H1 (cell line): ENCODE data around the gene EGFR. TPM values are rescaled to one million over a fixed set of nuclear protein-coding genes. Genes with fewer than 3 reads are reported as not detected.

Experiments
- CTCF ChIA-PET: fragments of 300-600 bp; sonication (Branson Sonifier 250); formaldehyde crosslinking; loops from one replicate; lab custom pipeline; 2021; ENCODE audit not compliant: partially characterized antibody; lab: Charles Lee
- POLR2A ChIA-PET: fragments of 300-600 bp; sonication (Branson Sonifier 250); formaldehyde crosslinking; loops from one replicate; lab custom pipeline; 2021; ENCODE audit warnings: inconsistent platforms; ENCODE audit not compliant: partially characterized antibody; lab: Charles Lee
- DNase-seq, 2 experiments: peaks; one replicate each; pipeline versions ENCODE4 v3.0.0 to v3.0.0-alpha.2; 2010 to 2022; ENCODE audit warnings: low spot score in 2 of 2, low read depth in 1 of 2, mixed read lengths in 1 of 2
- FAIRE-seq: peaks from 2 replicates; lab custom pipeline; 2011; peaks lifted over from hg19 to GRCh38; lab: Jason Lieb, UNC
- H2AFZ ChIP-seq: 2 replicates; pipeline ENCODE4 v1.8.1; 2012; ENCODE audit warnings: low read length, inconsistent platforms
- H2AK5ac ChIP-seq: 2 replicates; pipeline ENCODE4 v1.6.1; 2013; ENCODE audit warnings: low read depth, low read length
- H2BK120ac ChIP-seq: replicated peaks from 2 replicates; pipeline ENCODE3; 2013; ENCODE audit warnings: low read depth, low read length, inconsistent platforms
- H2BK12ac ChIP-seq: 2 replicates; pipeline ENCODE4 v1.6.1; 2013; ENCODE audit warnings: low read depth, low read length
- H2BK15ac ChIP-seq: 2 replicates; pipeline ENCODE4 v1.6.1; 2013; ENCODE audit warnings: low read length
- H2BK20ac ChIP-seq: 2 replicates; pipeline ENCODE4 v1.6.1; 2013; ENCODE audit warnings: low read length
- H2BK5ac ChIP-seq: 2 replicates; pipeline ENCODE4 v1.6.1; 2013; ENCODE audit warnings: low read depth, low read length
- H3K14ac ChIP-seq: 2 replicates; pipeline ENCODE4 v1.6.1; 2013; ENCODE audit warnings: inconsistent platforms; ENCODE audit not compliant: insufficient read length
- H3K18ac ChIP-seq: 2 replicates; pipeline ENCODE4 v1.6.1; 2013; ENCODE audit warnings: low read length; ENCODE audit errors: extremely low read depth
- H3K23ac ChIP-seq: 2 replicates; pipeline ENCODE4 v1.6.1; 2013; ENCODE audit warnings: inconsistent platforms; ENCODE audit not compliant: insufficient read length
- H3K23me2 ChIP-seq: 2 replicates; pipeline ENCODE4 v1.6.1; 2013; ENCODE audit warnings: low read depth, low read length
- H3K27ac ChIP-seq: 2 replicates; pipeline ENCODE4 v1.6.1; 2011; ENCODE audit warnings: low read depth, low read length, inconsistent platforms
- H3K27me3 ChIP-seq, 4 experiments: replicated peaks in 1 of 4; 1 replicate in 1 of 4; 2 replicates in 3 of 4; pipeline versions ENCODE4 v1.6.1 to v1.8.1; 2011 to 2013; ENCODE audit warnings: low read length in 3 of 4, mild to moderate bottlenecking in 3 of 4, inconsistent platforms in 2 of 4, mixed read lengths in 2 of 4, moderate library complexity in 1 of 4; ENCODE audit not compliant: control insufficient read depth in 3 of 4, insufficient read depth in 3 of 4; ENCODE audit errors: extremely low read depth in 1 of 4
- H3K36me3 ChIP-seq, 4 experiments: 2 replicates each; pipeline versions ENCODE4 v1.6.1 to v1.8.1; 2011 to 2013; ENCODE audit warnings: mild to moderate bottlenecking in 4 of 4, low read length in 3 of 4, moderate library complexity in 2 of 4, control low read depth in 1 of 4, inconsistent platforms in 1 of 4; ENCODE audit not compliant: insufficient read depth in 4 of 4, control insufficient read depth in 2 of 4
- H3K4ac ChIP-seq: replicated peaks from 2 replicates; pipeline ENCODE3; 2013; ENCODE audit warnings: low read length, low read depth, mixed read lengths, inconsistent platforms; ENCODE audit not compliant: insufficient read length
- H3K4me1 ChIP-seq, 4 experiments: replicated peaks in 1 of 4; 1 replicate in 1 of 4; 2 replicates in 3 of 4; pipeline versions ENCODE4 v1.6.1 to v1.8.1; 2011 to 2013; ENCODE audit warnings: low read length in 3 of 4, inconsistent platforms in 2 of 4, mixed read lengths in 1 of 4; ENCODE audit not compliant: insufficient read depth in 4 of 4, control insufficient read depth in 3 of 4
- H3K4me2 ChIP-seq, 2 experiments: 2 replicates each; pipeline versions ENCODE4 v1.6.1 to v1.8.1; 2011 to 2013; ENCODE audit warnings: low read depth in 2 of 2, low read length in 2 of 2, control low read depth in 1 of 2, inconsistent platforms in 1 of 2, mild to moderate bottlenecking in 1 of 2; ENCODE audit not compliant: insufficient read depth in 1 of 2
- H3K4me3 ChIP-seq, 4 experiments: fragments of 200-600, 300-600 bp in 1 of 4; sonication (generic), shearing (Covaris generic), sonication (Bioruptor Twin) in 1 of 4; 2 replicates each; pipeline versions ENCODE4 v1.5.1 to v1.8.1; 2011 to 2016; ENCODE audit warnings: low read length in 4 of 4, low read depth in 3 of 4, control low read depth in 2 of 4, inconsistent platforms in 2 of 4, mild to moderate bottlenecking in 2 of 4, mixed read lengths in 1 of 4, moderate library complexity in 1 of 4; ENCODE audit not compliant: insufficient read depth in 2 of 4; ENCODE audit errors: extremely low read depth in 1 of 4
- H3K56ac ChIP-seq: replicated peaks from 2 replicates; pipeline ENCODE3; 2013; ENCODE audit warnings: low read depth, mild to moderate bottlenecking, mixed read lengths, low read length, inconsistent platforms; ENCODE audit not compliant: insufficient read length
- H3K79me1 ChIP-seq: 2 replicates; pipeline ENCODE4 v1.6.1; 2013; ENCODE audit warnings: low read depth, low read length, control low read depth
- H3K79me2 ChIP-seq, 2 experiments: 2 replicates each; pipeline versions ENCODE4 v1.6.1 to v1.8.1; 2012 to 2013; ENCODE audit warnings: low read length in 2 of 2, mild to moderate bottlenecking in 2 of 2, inconsistent platforms in 1 of 2; ENCODE audit not compliant: insufficient read depth in 2 of 2, control insufficient read depth in 1 of 2
- H3K9ac ChIP-seq, 4 experiments: replicated peaks in 1 of 4; 1 replicate in 1 of 4; 2 replicates in 3 of 4; pipeline versions ENCODE4 v1.6.1 to v1.8.1; 2011 to 2013; ENCODE audit warnings: low read depth in 3 of 4, low read length in 3 of 4, control low read depth in 2 of 4, mild to moderate bottlenecking in 2 of 4, moderate library complexity in 2 of 4, inconsistent platforms in 1 of 4; ENCODE audit errors: extremely low read depth in 1 of 4
- H3K9me3 ChIP-seq, 2 experiments: 2 replicates each; pipeline versions ENCODE4 v1.6.1 to v1.8.1; 2012 to 2013; ENCODE audit warnings: mild to moderate bottlenecking in 2 of 2, moderate library complexity in 2 of 2, control low read depth in 1 of 2, inconsistent platforms in 1 of 2, low read depth in 1 of 2, low read length in 1 of 2, mixed read lengths in 1 of 2; ENCODE audit not compliant: insufficient read depth in 2 of 2
- H4K20me1 ChIP-seq, 2 experiments: replicated peaks in 1 of 2; 2 replicates each; pipeline versions ENCODE3 to v1.8.1; 2011 to 2013; ENCODE audit warnings: inconsistent platforms in 2 of 2, low read length in 2 of 2, mild to moderate bottlenecking in 1 of 2; ENCODE audit not compliant: insufficient read depth in 2 of 2, control insufficient read depth in 1 of 2
- H4K5ac ChIP-seq: 2 replicates; pipeline ENCODE4 v1.6.1; 2013; ENCODE audit warnings: low read length, low read depth, mixed read lengths, inconsistent platforms; ENCODE audit not compliant: insufficient read length
- H4K8ac ChIP-seq: 2 replicates; pipeline ENCODE4 v1.8.0; 2013; ENCODE audit warnings: mild to moderate bottlenecking, moderate library complexity, low read length, inconsistent platforms; ENCODE audit not compliant: insufficient read depth; ENCODE audit errors: extremely low read depth
- H4K91ac ChIP-seq: replicated peaks from 2 replicates; pipeline ENCODE3; 2013; ENCODE audit warnings: low read length, mixed read lengths, inconsistent platforms; ENCODE audit not compliant: insufficient read length
- BCL11A ChIP-seq, 2 experiments: IDR thresholded peaks; one replicate each; pipeline ENCODE4 v1.6.1; 2011; ENCODE audit warnings: low read depth in 2 of 2, low read length in 2 of 2, mild to moderate bottlenecking in 2 of 2
- BRCA1 ChIP-seq: IDR thresholded peaks from 2 replicates; pipeline ENCODE4 v1.6.1; 2012; ENCODE audit warnings: low read depth, low read length, improper control_type of control experiment
- CBX8 ChIP-seq: fragments of 300-800, 300-1000 bp; sonication (generic); IDR thresholded peaks from 2 replicates; pipeline ENCODE4 v1.7.1; 2016; ENCODE audit warnings: low read depth, low read length, borderline replicate concordance
- CEBPB ChIP-seq: IDR thresholded peaks from 2 replicates; pipeline ENCODE4 v1.6.1; 2012; ENCODE audit warnings: low read depth, low read length
- FOSL1 ChIP-seq: IDR thresholded peaks from 2 replicates; pipeline ENCODE4 v1.6.1; 2011; ENCODE audit warnings: mild to moderate bottlenecking, low read depth, low read length, moderate library complexity; ENCODE audit not compliant: insufficient read depth
- HDAC2 ChIP-seq, 2 experiments: fragments of 300-600 bp in 1 of 2; sonication (generic) in 1 of 2; IDR thresholded peaks; 2 replicates each; pipeline ENCODE4 v1.6.1; 2011 to 2012; ENCODE audit warnings: low read depth in 2 of 2, low read length in 2 of 2, mild to moderate bottlenecking in 2 of 2, moderate library complexity in 2 of 2, borderline replicate concordance in 1 of 2, inconsistent platforms in 1 of 2
- KDM5A ChIP-seq: fragments of 200-600 bp; IDR thresholded peaks from 2 replicates; pipeline ENCODE4 v1.7.1; 2012; ENCODE audit warnings: mild to moderate bottlenecking, low read length, inconsistent platforms, mixed read lengths
- NANOG ChIP-seq: IDR thresholded peaks from 2 replicates; pipeline ENCODE4 v1.6.1; 2011; ENCODE audit warnings: low read length, low read depth, mild to moderate bottlenecking, inconsistent platforms; ENCODE audit not compliant: insufficient read depth, poor library complexity, severe bottlenecking
- POLR2A ChIP-seq, 2 experiments: IDR thresholded peaks; 1 replicate in 1 of 2; 2 replicates in 1 of 2; pipeline ENCODE4 v1.6.1; 2011; ENCODE audit warnings: low read depth in 2 of 2, low read length in 2 of 2, mild to moderate bottlenecking in 2 of 2; ENCODE audit errors: control extremely low read depth in 1 of 2
- RNF2 ChIP-seq: fragments of 200-900, 300-1000 bp; sonication (generic); IDR thresholded peaks from 2 replicates; pipeline ENCODE4 v1.7.1; 2016; ENCODE audit warnings: borderline replicate concordance, low read depth, mild to moderate bottlenecking, antibody characterized with exemption, low read length; ENCODE audit not compliant: poor library complexity, severe bottlenecking; ENCODE audit errors: missing control alignments
- SAP30 ChIP-seq: fragments of 300-600 bp; sonication (generic); IDR thresholded peaks from 2 replicates; pipeline ENCODE4 v1.7.1; 2012; ENCODE audit warnings: low read length, moderate library complexity, mild to moderate bottlenecking, inconsistent platforms; ENCODE audit not compliant: insufficient read depth, insufficient replicate concordance
- TCF12 ChIP-seq: IDR thresholded peaks from 2 replicates; pipeline ENCODE4 v1.6.1; 2011; ENCODE audit warnings: low read depth, mild to moderate bottlenecking, low read length
- TEAD4 ChIP-seq: IDR thresholded peaks from 2 replicates; pipeline ENCODE4 v1.6.1; 2012; ENCODE audit warnings: low read depth, low read length, inconsistent platforms, mixed read lengths
- YY1 ChIP-seq: IDR thresholded peaks from 2 replicates; pipeline ENCODE4 v1.6.1; 2011; ENCODE audit warnings: low read depth, mild to moderate bottlenecking, low read length
- WGBS, 2 experiments: shearing (Covaris generic) in 1 of 2; methylation state at CpG; one replicate each; pipeline versions ENCODE4 v1.1.6 to v1.1.7; 2013 to 2015; ENCODE audit warnings: low lambda C conversion rate in 2 of 2, mixed read lengths in 2 of 2, inconsistent platforms in 1 of 2, low coverage in 1 of 2, missing lambda C conversion rate in 1 of 2; ENCODE audit not compliant: insufficient replicate concordance in 2 of 2, insufficient coverage in 1 of 2, insufficient read length in 1 of 2; ENCODE audit errors: extremely low coverage in 1 of 2, missing lambda C conversion rate in 1 of 2; 5-methylcytosine and 5-hydroxymethylcytosine counted together
- polyA plus RNA-seq, 7 experiments: library from polyadenylated mRNA; depleted of rRNA in 3 of 7; stranded (reverse) in 5 of 7; unstranded in 2 of 7; fragments of >200 nt in 5 of 7; fragments of 200-250 nt in 2 of 7; gene quantifications; 1 replicate in 5 of 7; 2 replicates in 1 of 7; 4 replicates in 1 of 7; pipeline versions ENCODE4 v1.2.1 to v1.2.3, GENCODE V29; 2011 to 2013; ENCODE audit warnings: missing spikeins in 2 of 7, mixed read lengths in 2 of 7
- total RNA-seq: library from RNA; stranded (reverse); fragmentation: NEBNext Ultra II Directional; extraction: Animal tissue kit (Norgen Biotek cat#: 25700); gene quantifications from 2 replicates; pipeline ENCODE4 v1.2.1, GENCODE V29; 2021

The EGFR gene
- total and polyA plus RNA-seq, 2 of the 8 experiments (the other 6 are each of a cell fraction or from before 2014, with no cell fraction given): 1.9 to 5.8 TPM

DNA sequence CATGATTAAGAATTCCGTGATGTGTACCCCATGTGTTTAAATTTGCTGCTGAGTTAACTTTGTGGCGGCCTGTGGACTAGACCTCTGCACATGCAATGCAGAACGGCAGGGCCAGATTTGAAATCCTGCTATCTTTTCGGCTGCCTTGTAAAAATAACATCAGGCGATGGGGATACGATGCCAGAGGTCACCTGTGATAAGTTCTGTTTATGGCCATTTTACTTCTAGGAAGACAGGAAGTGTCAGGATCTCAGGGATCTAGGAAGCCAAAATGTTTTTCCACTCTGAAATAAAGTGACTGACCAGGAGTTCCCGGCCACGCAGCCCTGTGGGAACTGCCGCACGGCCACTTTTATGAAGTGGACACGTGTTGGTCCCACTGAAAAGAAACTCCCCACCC, 77.5 kb downstream of the EGFR start:
- no peaks in the 10 kb centered on the region for H3K79me1 ChIP-seq
- DNase-seq (no peak), FAIRE-seq (no peak)
- H3K27me3 ChIP-seq: no peaks in the 10 kb centered on the region
- no peak overlapping the region for H3K9ac ChIP-seq
- no peak overlapping the region for H2AK5ac ChIP-seq
- H4K5ac ChIP-seq: no peak overlapping the region
- no peaks in the 10 kb centered on the region for H3K9me3 ChIP-seq
- no peak overlapping the region; the same call in 1 of the 2 replicates for H4K8ac ChIP-seq
- peaks cover 4% of the 10 kb centered on the region; the same call in 1 of the 2 replicates for H3K23me2 ChIP-seq
- no peaks in the 10 kb centered on the region for H3K36me3 ChIP-seq
- no peak overlapping the region for H4K91ac ChIP-seq
- no peak overlapping the region for H3K23ac ChIP-seq
- no peaks in the 10 kb centered on the region for H3K79me2 ChIP-seq
- ChIA-PET POLR2A (no interaction called here), CTCF (no interaction called here)
- H2BK120ac ChIP-seq: no peak overlapping the region
- H3K14ac ChIP-seq: no peak overlapping the region
- no peak overlapping the region for H2AFZ ChIP-seq
- H3K4me2 ChIP-seq: no peak overlapping the region
- no peak overlapping the region for H3K4ac ChIP-seq
- WGBS, 2 experiments: 91% methylated on average over 11 of the region's 11 CpGs; no CpG with 5 or more reads in 1 of the 2 experiments
- H3K4me3 ChIP-seq: no peak overlapping the region
- peaks cover 0 to 2% of the 10 kb centered on the region in 2 experiments for H4K20me1 ChIP-seq
- H3K27ac ChIP-seq: no peak overlapping the region
- no peak overlapping the region for H2BK20ac ChIP-seq
- peaks cover 0 to 3% (median 1%) of the 10 kb centered on the region in 4 experiments; a peak in 2 of 7 replicates for H3K4me1 ChIP-seq
- no peak overlapping the region for H2BK5ac ChIP-seq
- no peak overlapping the region for H2BK12ac ChIP-seq
- no peak overlapping the region for H3K18ac ChIP-seq
- H2BK15ac ChIP-seq: no peak overlapping the region
- no peak overlapping the region for H3K56ac ChIP-seq
- no peak for TF ChIP-seq FOSL1
- TF ChIP-seq NANOG: no peak
- no peak for TF ChIP-seq BCL11A (IDR thresholded peaks at IDR 0.05; ENCODE audit: low read depth in 2 of 2, low read length in 2 of 2)
- no peak for TF ChIP-seq SAP30
- TF ChIP-seq RNF2: no peak
- TF ChIP-seq TCF12: no peak
- no peak for TF ChIP-seq HDAC2 (IDR thresholded peaks at IDR 0.05; ENCODE audit: borderline replicate concordance in 1 of 2, low read depth in 2 of 2, low read length in 2 of 2)
- no peak for TF ChIP-seq YY1
- no peak for TF ChIP-seq KDM5A
- TF ChIP-seq CEBPB: no peak
- TF ChIP-seq BRCA1: no peak
- no peak for TF ChIP-seq CBX8
- no peak for TF ChIP-seq POLR2A (IDR thresholded peaks at IDR 0.05; ENCODE audit: control extremely low read depth in 1 of 2, low read depth in 2 of 2, low read length in 2 of 2)
- TF ChIP-seq TEAD4: no peak
